ENCODE data around the gene GPER1.

DNA sequence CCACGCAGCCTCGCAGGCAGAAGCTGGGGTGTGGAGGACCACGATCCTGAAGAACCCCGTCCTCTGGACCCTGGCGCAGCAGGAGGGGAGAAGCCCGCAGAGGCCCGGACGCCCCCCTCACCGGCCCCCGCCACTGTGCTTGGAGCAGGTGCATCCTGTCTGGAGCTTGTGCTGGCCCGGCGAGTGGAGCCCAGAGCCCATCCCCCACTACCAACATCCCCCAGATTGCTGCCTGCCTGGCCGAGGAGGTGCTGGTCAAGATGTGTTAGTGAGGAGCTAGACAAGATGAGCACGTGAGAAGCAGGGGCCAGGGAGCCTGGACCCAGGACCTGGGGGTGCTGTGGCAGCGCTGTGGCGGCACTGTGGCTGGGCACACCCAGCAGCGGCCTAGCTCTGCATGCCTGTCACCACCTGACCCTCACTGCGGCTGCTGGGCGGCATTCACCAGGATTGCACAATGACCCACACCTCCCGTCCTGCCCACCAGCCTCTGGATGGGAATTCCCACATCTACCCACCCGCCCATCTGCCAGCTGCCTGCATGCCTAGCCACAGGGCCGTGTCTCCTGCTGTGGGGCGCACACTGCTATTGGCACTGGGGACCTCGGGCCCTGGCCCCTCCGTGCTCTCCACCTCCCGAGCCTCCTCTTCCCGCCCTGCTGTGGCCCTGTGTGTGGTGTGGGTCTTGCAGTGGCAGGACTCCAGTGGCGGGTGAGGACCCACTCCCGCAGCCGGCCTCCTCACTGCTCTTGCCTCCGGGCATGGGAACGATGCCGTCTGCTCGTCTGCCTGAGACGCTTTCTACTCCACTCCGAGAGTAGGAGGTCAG lies 31.7 kb upstream of the GPER1 start:
- TF ChIP-seq, protein P1, sequence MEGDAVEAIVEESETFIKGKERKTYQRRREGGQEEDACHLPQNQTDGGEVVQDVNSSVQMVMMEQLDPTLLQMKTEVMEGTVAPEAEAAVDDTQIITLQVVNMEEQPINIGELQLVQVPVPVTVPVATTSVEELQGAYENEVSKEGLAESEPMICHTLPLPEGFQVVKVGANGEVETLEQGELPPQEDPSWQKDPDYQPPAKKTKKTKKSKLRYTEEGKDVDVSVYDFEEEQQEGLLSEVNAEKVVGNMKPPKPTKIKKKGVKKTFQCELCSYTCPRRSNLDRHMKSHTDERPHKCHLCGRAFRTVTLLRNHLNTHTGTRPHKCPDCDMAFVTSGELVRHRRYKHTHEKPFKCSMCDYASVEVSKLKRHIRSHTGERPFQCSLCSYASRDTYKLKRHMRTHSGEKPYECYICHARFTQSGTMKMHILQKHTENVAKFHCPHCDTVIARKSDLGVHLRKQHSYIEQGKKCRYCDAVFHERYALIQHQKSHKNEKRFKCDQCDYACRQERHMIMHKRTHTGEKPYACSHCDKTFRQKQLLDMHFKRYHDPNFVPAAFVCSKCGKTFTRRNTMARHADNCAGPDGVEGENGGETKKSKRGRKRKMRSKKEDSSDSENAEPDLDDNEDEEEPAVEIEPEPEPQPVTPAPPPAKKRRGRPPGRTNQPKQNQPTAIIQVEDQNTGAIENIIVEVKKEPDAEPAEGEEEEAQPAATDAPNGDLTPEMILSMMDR (IDR thresholded peaks at IDR 0.05; ENCODE audit: extremely low read depth in 1 of 2, insufficient read depth in 1 of 2, low read depth in 1 of 2, low read length in 2 of 2): no peak
- no peak for TF ChIP-seq EZH2 (IDR thresholded peaks at IDR 0.05; ENCODE audit: borderline replicate concordance, low read depth, low read length, severe bottlenecking)
